GM12874 (cell line): ENCODE measurements around the gene CUEDC2.

ENCODE experiments used
- CTCF ChIP-seq: IDR thresholded peaks from 2 replicates; pipeline ENCODE4 v1.5.1; 2011; ENCODE audit warnings: low read depth, mild to moderate bottlenecking, control low read depth, low read length, moderate library complexity; ENCODE audit not compliant: insufficient read depth

Gene CUEDC2

DNA sequence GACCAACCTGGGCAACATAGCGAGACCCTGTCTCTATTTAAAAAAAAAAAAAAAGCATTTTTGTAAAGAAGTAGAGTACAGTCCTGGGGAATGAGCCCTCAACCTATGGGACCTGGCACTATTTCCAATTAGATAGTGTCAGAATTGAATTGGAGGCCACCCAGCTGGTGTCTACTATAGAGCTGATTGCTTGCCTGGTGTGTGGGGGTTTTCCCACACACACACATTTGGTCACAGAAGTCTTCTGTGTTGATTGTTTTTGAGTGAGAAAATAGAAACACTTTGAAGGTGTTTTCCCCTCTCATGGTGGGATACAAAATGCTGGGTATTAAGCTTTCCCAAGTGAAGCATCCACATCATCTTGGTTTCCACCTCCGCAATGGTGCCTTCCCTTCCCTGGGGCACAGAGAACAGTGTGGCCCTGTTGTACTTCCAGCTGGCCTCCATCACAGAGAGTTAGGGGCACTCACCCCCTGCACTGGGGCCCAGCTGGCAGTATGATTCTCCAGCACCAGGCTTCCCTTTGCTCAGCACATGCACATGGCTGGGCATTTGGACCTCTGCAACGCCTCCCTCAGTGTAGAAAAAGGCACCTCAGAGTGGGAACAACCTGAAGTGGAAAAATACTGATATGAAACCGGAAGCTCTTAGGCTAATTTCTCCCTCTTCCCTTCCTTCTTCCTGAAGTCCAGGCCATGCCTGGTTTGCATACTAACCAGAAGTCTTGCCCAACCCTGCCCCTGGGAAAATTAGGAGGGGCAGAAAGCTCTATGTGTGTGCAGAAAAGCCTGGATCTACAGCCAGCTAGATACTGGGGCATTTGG is 47.6 kb downstream of the CUEDC2 start:
- no peak for TF ChIP-seq CTCF

GRCh38 chr10:102384053-102384452 is 48.3 kb downstream of the CUEDC2 start:
- no peak for TF ChIP-seq CTCF

DNA sequence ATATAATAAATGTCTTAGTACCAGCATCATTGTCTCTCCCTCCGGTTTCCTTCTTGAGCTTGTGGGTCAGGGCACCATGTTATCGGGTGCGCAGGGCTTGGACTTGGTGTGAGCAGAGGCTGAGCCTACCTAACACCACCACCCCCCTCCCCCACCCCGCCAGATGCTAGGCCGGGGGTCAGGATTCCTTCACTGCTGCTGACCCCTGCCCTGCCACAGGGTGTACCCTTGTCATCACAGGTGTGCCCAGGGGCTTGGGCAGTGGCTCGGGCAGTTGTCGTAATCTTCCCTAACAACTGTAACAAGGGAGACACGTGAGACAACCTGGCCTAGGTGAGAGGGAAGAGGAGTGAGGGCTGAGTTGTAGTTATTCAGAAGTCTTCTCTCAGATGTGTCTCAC is 49.5 kb downstream of the CUEDC2 start:
- no peak for TF ChIP-seq CTCF

DNA sequence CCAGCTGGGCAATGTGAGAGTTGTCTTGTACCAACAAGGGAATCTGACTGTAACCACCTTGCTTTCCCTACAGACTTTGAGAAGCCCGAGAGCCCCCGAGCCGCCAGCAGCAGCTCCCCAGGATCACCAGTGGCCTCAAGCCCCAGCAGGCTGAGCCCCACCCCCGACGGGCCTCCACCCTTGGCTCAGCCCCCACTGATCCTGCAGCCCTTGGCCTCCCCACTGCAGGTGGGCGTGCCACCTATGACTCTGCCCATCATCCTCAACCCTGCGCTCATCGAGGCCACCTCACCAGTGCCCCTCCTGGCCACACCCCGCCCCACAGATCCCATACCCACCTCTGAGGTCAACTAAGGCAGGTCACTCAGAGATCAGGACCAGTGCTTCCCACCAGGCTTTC is 50.4 kb downstream of the CUEDC2 start:
- no peak for TF ChIP-seq CTCF

DNA sequence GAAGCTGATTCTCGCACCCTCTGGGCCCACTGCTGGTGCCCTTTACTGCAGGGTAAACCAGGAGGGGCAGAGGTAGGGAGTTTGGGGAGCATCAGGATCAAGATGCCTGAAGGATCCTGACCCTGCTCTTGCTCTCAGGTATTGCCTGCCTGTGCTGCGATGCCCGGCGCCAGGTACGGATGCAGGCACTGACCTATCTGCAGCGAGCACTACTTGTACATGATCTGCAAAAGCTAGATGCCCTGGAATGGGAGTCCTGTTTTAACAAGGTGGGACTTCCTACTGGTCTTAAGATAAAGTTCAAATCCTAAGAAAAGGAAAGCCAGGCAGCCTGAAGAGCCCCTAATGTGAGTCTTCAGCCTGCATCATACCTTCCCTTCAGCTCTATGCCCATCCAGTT is 53.0 kb downstream of the CUEDC2 start:
- no peak for TF ChIP-seq CTCF

GRCh38 chr10:102376901-102377300 is 55.5 kb downstream of the CUEDC2 start:
- TF ChIP-seq CTCF: no peak

DNA sequence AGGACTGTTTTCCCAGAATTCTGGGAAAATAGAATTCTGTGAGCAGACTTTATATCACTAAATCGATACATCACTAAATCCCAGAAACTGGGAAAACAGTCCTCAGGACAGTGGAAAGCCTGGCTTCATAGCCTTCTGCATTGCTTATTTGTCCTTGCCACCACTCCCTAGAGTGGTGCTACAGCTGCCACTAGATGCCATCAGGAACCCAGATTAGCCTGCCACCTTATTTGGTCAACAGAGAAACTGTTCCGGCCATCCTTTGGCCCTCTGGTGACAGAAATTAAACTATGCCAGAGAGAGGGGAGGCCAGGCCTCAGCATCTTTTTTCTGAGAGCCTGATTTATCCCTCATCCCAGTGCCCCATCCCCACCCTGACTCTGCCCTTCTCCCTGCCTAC is 56.5 kb downstream of the CUEDC2 start:
- TF ChIP-seq CTCF: no peak
